B cell (primary cell): ENCODE data around the gene THSD4. TPM values are rescaled to one million over a fixed set of nuclear protein-coding genes. Genes with fewer than 3 reads are reported as not detected.

Experiments
- ATAC-seq: fragments of 200-7000 bp; cut with Tn5 transposase; one replicate; pipeline ENCODE4 v1.10.0; 2021; ENCODE audit warnings: low read depth, mild to moderate bottlenecking, moderate number of reproducible peaks, moderate library complexity
- CTCF ChIA-PET: fragments of 350-600 bp; sonication (Branson Sonifier 250); formaldehyde crosslinking; loops from one replicate; lab custom pipeline; 2021; ENCODE audit warnings: antibody characterized with exemption, inconsistent platforms; lab: Charles Lee
- POLR2A ChIA-PET: fragments of 350-600 bp; sonication (Branson Sonifier 250); formaldehyde crosslinking; loops from one replicate; lab custom pipeline; 2021; ENCODE audit warnings: antibody characterized with exemption; lab: Charles Lee
- DNase-seq: peaks from one replicate; pipeline ENCODE4 v3.0.0; 2013
- H2AFZ ChIP-seq: 2 replicates; pipeline ENCODE4 v1.6.1; 2012; ENCODE audit warnings: mild to moderate bottlenecking, low read depth, low read length; ENCODE audit not compliant: insufficient read depth, poor library complexity, severe bottlenecking
- H3K27ac ChIP-seq, 2 donors: 1 replicate in 1 of 2; 2 replicates in 1 of 2; pipeline ENCODE4 v1.5.1; 2012 to 2013; ENCODE audit warnings: low read length in 2 of 2, mild to moderate bottlenecking in 2 of 2, moderate library complexity in 1 of 2
- H3K27me3 ChIP-seq, 4 experiments: fragments of 200-600 bp in 1 of 4; sonication (generic) in 1 of 4; replicated peaks in 1 of 4; 1 replicate in 2 of 4; 2 replicates in 2 of 4; pipeline versions ENCODE4 v1.6.1 to v1.7.0; 2013 to 2016; ENCODE audit warnings: low read length in 3 of 4, mild to moderate bottlenecking in 2 of 4, mixed read lengths in 1 of 4, moderate library complexity in 1 of 4; ENCODE audit not compliant: insufficient read depth in 4 of 4, control insufficient read depth in 3 of 4; ENCODE audit errors: control extremely low read depth in 1 of 4
- H3K36me3 ChIP-seq, 2 experiments: replicated peaks in 1 of 2; 1 replicate in 1 of 2; 2 replicates in 1 of 2; pipeline versions ENCODE4 v1.6.1 to v1.7.1; 2013; ENCODE audit warnings: low read length in 1 of 2; ENCODE audit not compliant: insufficient read depth in 2 of 2, control insufficient read depth in 1 of 2; ENCODE audit errors: control extremely low read depth in 1 of 2, extremely low read depth in 1 of 2
- H3K4me1 ChIP-seq, 2 donors: fragments of 200-600 bp in 1 of 2; sonication (generic) in 1 of 2; 1 replicate in 1 of 2; 2 replicates in 1 of 2; pipeline versions ENCODE4 v1.5.1 to v1.6.1; 2013 to 2017; ENCODE audit warnings: low read length in 2 of 2; ENCODE audit not compliant: control insufficient read depth in 2 of 2, insufficient read depth in 2 of 2
- H3K4me2 ChIP-seq: replicated peaks from 2 replicates; pipeline ENCODE3; 2012; ENCODE audit warnings: mild to moderate bottlenecking, low read depth, low read length; ENCODE audit not compliant: poor library complexity, severe bottlenecking
- H3K4me3 ChIP-seq, 5 experiments: fragments of 200-600 bp in 1 of 5; sonication (generic) in 1 of 5; 1 replicate in 3 of 5; 2 replicates in 2 of 5; pipeline versions ENCODE4 v1.5.1 to v1.7.0; 2011 to 2016; ENCODE audit warnings: low read length in 4 of 5, mild to moderate bottlenecking in 4 of 5, low read depth in 2 of 5, control low read depth in 1 of 5, moderate library complexity in 1 of 5; ENCODE audit not compliant: insufficient read depth in 1 of 5; ENCODE audit errors: control extremely low read depth in 1 of 5, extremely low read depth in 1 of 5
- H3K79me2 ChIP-seq: fragments of 200-600 bp; sonication (generic); one replicate; pipeline ENCODE4 v1.6.0; 2016; ENCODE audit warnings: low read length; ENCODE audit not compliant: control insufficient read depth, insufficient read depth
- H3K9ac ChIP-seq: fragments of 200-600 bp; sonication (generic); 2 replicates; pipeline ENCODE4 v1.6.1; 2017; ENCODE audit warnings: mild to moderate bottlenecking, low read length, moderate library complexity
- H3K9me3 ChIP-seq, 3 donors: one replicate each; pipeline versions ENCODE4 v1.6.1 to v1.7.1; 2013; ENCODE audit warnings: low read length in 2 of 3; ENCODE audit not compliant: control insufficient read depth in 2 of 3, insufficient read depth in 1 of 3; ENCODE audit errors: control extremely low read depth in 1 of 3
- H4K20me1 ChIP-seq: 2 replicates; pipeline ENCODE4 v1.6.0; 2012; ENCODE audit warnings: mild to moderate bottlenecking, low read length; ENCODE audit not compliant: insufficient read depth, control insufficient read depth, poor library complexity, severe bottlenecking
- H3K27ac Mint-ChIP-seq: one replicate; pipeline ENCODE4 v1.8.0; 2021; ENCODE audit warnings: mixed read lengths
- H3K27me3 Mint-ChIP-seq: one replicate; pipeline ENCODE4 v1.8.0; 2021; ENCODE audit warnings: mixed read lengths
- H3K4me1 Mint-ChIP-seq: one replicate; pipeline ENCODE4 v1.8.0; 2021; ENCODE audit warnings: mixed read lengths
- H3K4me3 Mint-ChIP-seq: one replicate; pipeline ENCODE4 v1.8.0; 2021; ENCODE audit warnings: mixed read lengths
- H3K9me3 Mint-ChIP-seq: one replicate; pipeline ENCODE4 v1.8.0; 2022; ENCODE audit warnings: mixed read lengths; ENCODE audit not compliant: insufficient read depth
- CTCF ChIP-seq: fragments of 200-600 bp; IDR thresholded peaks from one replicate; pipeline ENCODE4 v1.8.0; 2022; ENCODE audit warnings: antibody characterized with exemption, mild to moderate bottlenecking
- EZH2 ChIP-seq: IDR thresholded peaks from 2 replicates; pipeline ENCODE4 v1.6.1; 2012; ENCODE audit warnings: borderline replicate concordance, low read depth, mild to moderate bottlenecking, moderate library complexity, low read length; ENCODE audit not compliant: insufficient read depth, poor library complexity, severe bottlenecking
- WGBS: methylation state at CpG from one replicate; pipeline ENCODE4 v1.1.5; 2013; ENCODE audit warnings: missing lambda C conversion rate; ENCODE audit not compliant: insufficient coverage; 5-methylcytosine and 5-hydroxymethylcytosine counted together
- intact Hi-C: fragments of 100-400 bp; cut with micrococcal nuclease; formaldehyde crosslinking; loops from one replicate; pipeline ENCODE4 v1.10.0; 2022
- polyA plus RNA-seq: library from polyadenylated mRNA; depleted of rRNA; stranded (reverse); fragments of >200 nt; gene quantifications from 2 replicates; pipeline ENCODE4 v1.2.3, GENCODE V29; 2012
- total RNA-seq, 2 donors: library from RNA; stranded (reverse); fragments of 120-200 nt in 1 of 2; gene quantifications; 1 replicate in 1 of 2; 2 replicates in 1 of 2; pipeline versions ENCODE4 v1.2.3 to v1.2.4, GENCODE V29; 2013 to 2022

Gene THSD4
- total and polyA plus RNA-seq, 2 donors (not counting 1 experiment from before 2014, with no cell fraction given), result not detected

- H2AFZ ChIP-seq, result no peak overlapping the region
- no peaks in the 10 kb centered on the region for H3K4me1 Mint-ChIP-seq
- H3K79me2 ChIP-seq, result no peaks in the 10 kb centered on the region
- H3K27me3 ChIP-seq, result peaks cover 0 to 8% (median 4%) of the 10 kb centered on the region in 4 experiments
- WGBS, result 64% methylated on average over 2 of the region's 5 CpGs
- peaks cover 22% of the 10 kb centered on the region for H3K27me3 Mint-ChIP-seq
- CTCF ChIA-PET, result no interaction called here
- no peaks in the 10 kb centered on the region for H3K4me1 ChIP-seq
- intact Hi-C loops, result no loop called here
- H3K9me3 ChIP-seq, result peaks cover 0 to 2% (median 0%) of the 10 kb centered on the region in 3 donors
- H3K9ac ChIP-seq, result no peak overlapping the region
- no peaks in the 10 kb centered on the region for H4K20me1 ChIP-seq
- no peak for ATAC-seq
- TF ChIP-seq CTCF (no peak), EZH2 (no peak)
- H3K9me3 Mint-ChIP-seq, result peaks cover 7% of the 10 kb centered on the region
- H3K27ac Mint-ChIP-seq, result no peak overlapping the region
- H3K4me3 ChIP-seq, result no peak overlapping the region
- no peak for DNase-seq
- no peak overlapping the region for H3K4me3 Mint-ChIP-seq
- no peaks in the 10 kb centered on the region for H3K36me3 ChIP-seq
- H3K4me2 ChIP-seq, result no peak overlapping the region
- POLR2A ChIA-PET, result no interaction called here
- H3K27ac ChIP-seq, result no peak overlapping the region
These were observed 270.2 kb downstream of the THSD4 start for GRCh38 chr15:71385457-71385856.

GRCh38 chr15:71386005-71386404 is 270.7 kb downstream of the THSD4 start:
- no peak overlapping the region for H3K27ac Mint-ChIP-seq

More at GRCh38 chr15:71386005-71386404, 270.7 kb downstream of the THSD4 start:
- Mint-ChIP-seq H3K27me3 (peaks cover 23% of the 10 kb centered on the region), H3K4me1 (no peaks in the 10 kb centered on the region), H3K9me3 (peaks cover 7% of the 10 kb centered on the region), H3K4me3 (no peak overlapping the region)
- H3K4me2 ChIP-seq, result no peak overlapping the region
- intact Hi-C loops, result no loop called here
- H3K36me3 ChIP-seq, result no peaks in the 10 kb centered on the region
- H3K27me3 ChIP-seq, result peaks cover 0 to 8% (median 4%) of the 10 kb centered on the region in 4 experiments
- DNase-seq, result no peak
- ATAC-seq, result no peak
- ChIA-PET CTCF (no interaction called here), POLR2A (no interaction called here)
- no peaks in the 10 kb centered on the region for H3K4me1 ChIP-seq
- WGBS, result 80% methylated on average over 1 of the region's 2 CpGs
- H3K9ac ChIP-seq, result no peak overlapping the region
- no peak overlapping the region for H3K27ac ChIP-seq
- peaks cover 0 to 2% (median 0%) of the 10 kb centered on the region in 3 donors for H3K9me3 ChIP-seq
- H3K4me3 ChIP-seq, result no peak overlapping the region
- TF ChIP-seq CTCF (no peak), EZH2 (no peak)
- H3K79me2 ChIP-seq, result no peaks in the 10 kb centered on the region
- H4K20me1 ChIP-seq, result no peaks in the 10 kb centered on the region
- no peak overlapping the region for H2AFZ ChIP-seq
